Smooth muscle cell (in vitro differentiated cells): ENCODE results near the gene APOA1. TPM values are rescaled to one million over a fixed set of nuclear protein-coding genes. Genes with fewer than 3 reads are reported as not detected.

Experiments
- DNase-seq: peaks from one replicate; lab custom pipeline; 2025; ENCODE audit not compliant: unreplicated experiment; lab: John Stamatoyannopoulos, UW
- H2AFZ ChIP-seq: fragments of 200-600 bp; sonication (generic); 2 replicates; pipeline ENCODE4 v1.6.0; 2016; ENCODE audit warnings: antibody characterized with exemption, low read depth, mild to moderate bottlenecking
- H3F3A ChIP-seq: fragments of 200-600 bp; sonication (generic); 2 replicates; pipeline ENCODE4 v1.6.0; 2017; ENCODE audit warnings: antibody characterized with exemption, low read depth
- H3K27ac ChIP-seq: fragments of 200-600 bp; sonication (generic); 2 replicates; pipeline ENCODE4 v1.5.1; 2016; ENCODE audit warnings: low read depth, mild to moderate bottlenecking
- H3K27me3 ChIP-seq: fragments of 200-600 bp; sonication (generic); 2 replicates; pipeline ENCODE4 v1.6.1; 2016; ENCODE audit warnings: low read depth, mild to moderate bottlenecking
- H3K36me3 ChIP-seq: fragments of 200-600 bp; sonication (generic); 2 replicates; pipeline ENCODE4 v1.5.1; 2016; ENCODE audit warnings: low read depth
- H3K4me1 ChIP-seq: fragments of 200-600 bp; sonication (generic); 2 replicates; pipeline ENCODE4 v1.5.1; 2016; ENCODE audit warnings: low read depth
- H3K4me2 ChIP-seq: fragments of 200-600 bp; sonication (generic); 2 replicates; pipeline ENCODE4 v1.6.0; 2016; ENCODE audit warnings: mild to moderate bottlenecking
- H3K4me3 ChIP-seq: fragments of 200-600 bp; sonication (generic); 2 replicates; pipeline ENCODE4 v1.5.1; 2016; ENCODE audit warnings: mild to moderate bottlenecking
- H3K79me2 ChIP-seq: fragments of 200-600 bp; sonication (generic); 2 replicates; pipeline ENCODE4 v1.6.0; 2016; ENCODE audit warnings: low read depth, mild to moderate bottlenecking
- H3K9ac ChIP-seq: fragments of 200-600 bp; sonication (generic); 2 replicates; pipeline ENCODE4 v1.6.0; 2016; ENCODE audit warnings: low read depth
- H3K9me3 ChIP-seq: fragments of 200-600 bp; sonication (generic); replicated peaks from 2 replicates; pipeline ENCODE4 v1.5.1; 2016; ENCODE audit warnings: low read depth
- H4K20me1 ChIP-seq: fragments of 200-600 bp; sonication (generic); 2 replicates; pipeline ENCODE4 v1.6.0; 2016; ENCODE audit warnings: low read depth
- WGBS: methylation state at CpG from one replicate; pipeline ENCODE4 v1.1.7; 2016; ENCODE audit warnings: low lambda C conversion rate; 5-methylcytosine and 5-hydroxymethylcytosine counted together
- polyA plus RNA-seq: library from polyadenylated mRNA; unstranded; fragments of >200 nt; fragmentation: Nextera tagmentation; extraction: Ambion mirVana; gene quantifications from 2 replicates; pipeline ENCODE4 v1.2.1, GENCODE V29; 2016
- total RNA-seq: library from RNA; depleted of rRNA; stranded (reverse); fragments of >200 nt; gene quantifications from 2 replicates; pipeline ENCODE4 v1.2.3, GENCODE V29; 2014
- TF ChIP-seq, protein P1 (sequence below): fragments of 200-600 bp; sonication (generic); IDR thresholded peaks from 2 replicates; pipeline ENCODE4 v1.5.1; 2017; ENCODE audit warnings: borderline replicate concordance, mild to moderate bottlenecking, antibody characterized with exemption; ENCODE audit not compliant: insufficient read depth, poor library complexity, severe bottlenecking

The APOA1 gene
- total and polyA plus RNA-seq, 2 experiments from 2014 or later = 2.5 to 3.2 TPM

DNA sequence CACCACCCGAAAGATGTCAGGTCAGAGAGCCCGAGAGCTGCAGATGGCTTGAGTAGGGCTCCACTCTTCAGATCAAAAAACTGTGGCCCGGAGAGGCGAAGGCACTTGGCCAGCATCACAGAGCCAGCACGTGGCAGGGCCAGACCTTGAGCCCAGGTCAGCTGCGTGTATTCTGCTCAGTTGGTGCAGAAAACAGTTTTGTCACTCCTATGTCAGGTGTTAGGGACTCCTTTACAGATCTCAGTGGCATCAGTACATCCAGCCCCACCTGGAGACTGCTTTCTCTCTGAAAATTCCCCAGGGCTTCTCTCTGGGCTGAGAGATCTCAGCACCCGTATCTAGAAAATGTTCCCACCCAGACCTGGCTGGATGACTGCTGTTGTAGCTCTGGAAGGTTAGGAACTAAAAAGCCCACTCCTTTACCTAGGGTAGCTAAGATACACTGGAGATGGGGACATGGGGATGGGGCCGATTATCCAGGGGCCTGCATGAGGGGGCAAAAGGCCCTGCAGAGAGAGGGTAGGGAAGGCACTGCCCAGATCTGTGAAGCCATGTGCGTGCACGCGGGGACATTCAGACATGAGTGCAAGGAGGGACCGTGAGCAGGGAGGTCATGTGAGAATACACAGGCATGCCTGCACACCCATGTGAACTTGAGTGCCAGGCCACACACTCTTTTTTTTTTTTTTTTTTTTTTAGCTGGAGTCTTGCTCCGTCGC lies 3.4 kb downstream of the APOA1 start:
- Histone ChIP-seq H4K20me1 (no peaks in the 10 kb centered on the region), H3K79me2 (no peaks in the 10 kb centered on the region), H3F3A (no peaks in the 10 kb centered on the region), H3K27ac (no peak overlapping the region), H3K4me3 (no peak overlapping the region), H3K27me3 (no peaks in the 10 kb centered on the region), H3K36me3 (no peaks in the 10 kb centered on the region), H2AFZ (no peak overlapping the region), H3K9me3 (no peaks in the 10 kb centered on the region), H3K9ac (no peak overlapping the region), H3K4me2 (no peak overlapping the region), H3K4me1 (peaks cover 3% of the 10 kb centered on the region)
- TF ChIP-seq, protein P1, sequence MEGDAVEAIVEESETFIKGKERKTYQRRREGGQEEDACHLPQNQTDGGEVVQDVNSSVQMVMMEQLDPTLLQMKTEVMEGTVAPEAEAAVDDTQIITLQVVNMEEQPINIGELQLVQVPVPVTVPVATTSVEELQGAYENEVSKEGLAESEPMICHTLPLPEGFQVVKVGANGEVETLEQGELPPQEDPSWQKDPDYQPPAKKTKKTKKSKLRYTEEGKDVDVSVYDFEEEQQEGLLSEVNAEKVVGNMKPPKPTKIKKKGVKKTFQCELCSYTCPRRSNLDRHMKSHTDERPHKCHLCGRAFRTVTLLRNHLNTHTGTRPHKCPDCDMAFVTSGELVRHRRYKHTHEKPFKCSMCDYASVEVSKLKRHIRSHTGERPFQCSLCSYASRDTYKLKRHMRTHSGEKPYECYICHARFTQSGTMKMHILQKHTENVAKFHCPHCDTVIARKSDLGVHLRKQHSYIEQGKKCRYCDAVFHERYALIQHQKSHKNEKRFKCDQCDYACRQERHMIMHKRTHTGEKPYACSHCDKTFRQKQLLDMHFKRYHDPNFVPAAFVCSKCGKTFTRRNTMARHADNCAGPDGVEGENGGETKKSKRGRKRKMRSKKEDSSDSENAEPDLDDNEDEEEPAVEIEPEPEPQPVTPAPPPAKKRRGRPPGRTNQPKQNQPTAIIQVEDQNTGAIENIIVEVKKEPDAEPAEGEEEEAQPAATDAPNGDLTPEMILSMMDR = no peak
- DNase-seq = no peak
- 93% methylated on average over 14 of the region's 14 CpGs for WGBS

DNA sequence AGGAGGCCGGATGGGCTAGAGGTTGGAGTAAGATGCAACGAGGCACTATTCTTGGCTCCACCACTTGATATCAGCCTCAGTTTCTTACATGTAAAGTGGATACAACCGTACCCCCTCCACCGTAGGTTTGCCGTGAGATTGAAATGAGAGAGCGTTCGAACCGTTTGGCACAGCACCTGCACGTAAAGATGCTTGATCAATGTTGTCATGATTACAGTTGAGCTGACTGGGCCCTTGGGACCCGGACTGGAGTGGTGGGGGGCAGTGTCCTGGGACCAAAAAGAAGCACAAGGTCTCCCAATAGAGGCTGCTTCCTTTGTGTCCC lies 4.0 kb downstream of the APOA1 start:
- Histone ChIP-seq H3K9ac (no peak overlapping the region), H3F3A (no peaks in the 10 kb centered on the region), H3K4me1 (peaks cover 3% of the 10 kb centered on the region), H3K4me2 (no peak overlapping the region), H3K27me3 (no peaks in the 10 kb centered on the region), H3K79me2 (no peaks in the 10 kb centered on the region), H3K4me3 (no peak overlapping the region), H4K20me1 (no peaks in the 10 kb centered on the region), H2AFZ (no peak overlapping the region), H3K9me3 (no peaks in the 10 kb centered on the region), H3K27ac (no peak overlapping the region), H3K36me3 (no peaks in the 10 kb centered on the region)
- 94% methylated on average over 10 of the region's 10 CpGs for WGBS
- TF ChIP-seq, protein P1 = no peak
- DNase-seq = no peak

DNA sequence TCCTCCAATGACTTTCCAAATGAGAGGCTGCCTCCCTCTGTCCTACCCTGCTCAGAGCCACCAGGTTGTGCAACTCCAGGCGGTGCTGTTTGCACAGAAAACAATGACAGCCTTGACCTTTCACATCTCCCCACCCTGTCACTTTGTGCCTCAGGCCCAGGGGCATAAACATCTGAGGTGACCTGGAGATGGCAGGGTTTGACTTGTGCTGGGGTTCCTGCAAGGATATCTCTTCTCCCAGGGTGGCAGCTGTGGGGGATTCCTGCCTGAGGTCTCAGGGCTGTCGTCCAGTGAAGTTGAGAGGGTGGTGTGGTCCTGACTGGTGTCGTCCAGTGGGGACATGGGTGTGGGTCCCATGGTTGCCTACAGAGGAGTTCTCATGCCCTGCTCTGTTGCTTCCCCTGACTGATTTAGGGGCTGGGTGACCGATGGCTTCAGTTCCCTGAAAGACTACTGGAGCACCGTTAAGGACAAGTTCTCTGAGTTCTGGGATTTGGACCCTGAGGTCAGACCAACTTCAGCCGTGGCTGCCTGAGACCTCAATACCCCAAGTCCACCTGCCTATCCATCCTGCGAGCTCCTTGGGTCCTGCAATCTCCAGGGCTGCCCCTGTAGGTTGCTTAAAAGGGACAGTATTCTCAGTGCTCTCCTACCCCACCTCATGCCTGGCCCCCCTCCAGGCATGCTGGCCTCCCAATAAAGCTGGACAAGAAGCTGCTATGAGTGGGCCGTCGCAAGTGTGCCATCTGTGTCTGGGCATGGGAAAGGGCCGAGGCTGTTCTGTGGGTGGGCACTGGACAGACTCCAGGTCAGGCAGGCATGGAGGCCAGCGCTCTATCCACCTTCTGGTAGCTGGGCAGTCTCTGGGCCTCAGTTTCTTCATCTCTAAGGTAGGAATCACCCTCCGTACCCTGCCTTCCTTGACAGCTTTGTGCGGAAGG lies 4.8 kb downstream of the APOA1 start:
- no peak overlapping the region for H2AFZ ChIP-seq
- no peaks in the 10 kb centered on the region for H4K20me1 ChIP-seq
- H3K27ac ChIP-seq = no peak overlapping the region
- H3K4me3 ChIP-seq = no peak overlapping the region
- H3F3A ChIP-seq = no peaks in the 10 kb centered on the region
- no peak for DNase-seq
- no peaks in the 10 kb centered on the region for H3K79me2 ChIP-seq
- TF ChIP-seq, protein P1 = no peak
- 87% methylated on average over 12 of the region's 13 CpGs for WGBS
- H3K9ac ChIP-seq = no peak overlapping the region
- H3K36me3 ChIP-seq = no peaks in the 10 kb centered on the region
- no peaks in the 10 kb centered on the region for H3K9me3 ChIP-seq
- H3K4me2 ChIP-seq = no peak overlapping the region
- no peaks in the 10 kb centered on the region for H3K27me3 ChIP-seq
- H3K4me1 ChIP-seq = no peaks in the 10 kb centered on the region
